HG02759 (cell line): ENCODE measurements around the gene FMO1.
"Not testable (repeated sequence)": the region's sequence is repeated elsewhere in the genome, so short reads cannot be mapped to it uniquely, and the experiment has no call there.

Source experiments
- ATAC-seq: cut with Tn5 transposase; IDR thresholded peaks from one replicate; pipeline ENCODE4 v1.9.1; 2021; ENCODE audit warnings: mild to moderate bottlenecking, moderate library complexity; ENCODE audit not compliant: unreplicated experiment

Gene FMO1

DNA sequence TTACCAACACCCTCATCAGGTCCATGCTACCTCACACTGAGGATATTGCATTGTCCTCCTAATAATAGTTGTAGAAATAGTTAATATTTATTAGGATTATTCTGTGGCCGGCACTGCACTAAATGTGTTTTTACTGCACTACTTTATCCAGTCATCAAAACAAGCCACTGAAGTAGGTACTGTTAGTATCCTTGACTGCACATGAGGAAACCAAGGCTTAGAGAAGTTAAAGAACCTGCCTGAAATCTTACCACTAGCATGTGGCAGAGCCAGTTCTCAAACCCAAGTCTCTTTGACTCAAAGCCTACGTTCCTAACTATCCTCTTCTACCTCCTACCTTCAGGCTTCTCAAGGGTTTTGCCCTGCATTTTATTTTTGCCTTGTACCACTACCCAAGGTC, 30.9 kb downstream of the FMO1 start:
- no peak for ATAC-seq

DNA sequence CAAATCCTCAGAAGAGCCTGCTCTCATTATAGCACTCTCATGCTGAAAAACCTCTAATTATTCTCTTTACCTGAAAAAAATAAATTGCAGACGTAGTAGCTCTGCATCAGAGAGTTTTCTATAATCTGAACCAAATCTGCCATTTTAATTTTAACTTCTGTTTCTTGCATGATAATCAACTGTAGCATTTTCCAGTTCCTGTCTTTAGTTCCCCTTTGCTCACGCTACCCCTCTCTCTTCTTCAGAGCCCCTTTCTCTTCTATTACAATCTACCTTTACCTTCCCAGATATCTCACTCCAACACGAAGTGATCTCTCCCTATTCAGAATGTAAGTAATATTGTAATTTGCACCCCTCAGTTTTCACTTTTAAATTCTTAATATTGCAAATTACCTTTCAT, 31.4 kb downstream of the FMO1 start:
- no peak for ATAC-seq

DNA sequence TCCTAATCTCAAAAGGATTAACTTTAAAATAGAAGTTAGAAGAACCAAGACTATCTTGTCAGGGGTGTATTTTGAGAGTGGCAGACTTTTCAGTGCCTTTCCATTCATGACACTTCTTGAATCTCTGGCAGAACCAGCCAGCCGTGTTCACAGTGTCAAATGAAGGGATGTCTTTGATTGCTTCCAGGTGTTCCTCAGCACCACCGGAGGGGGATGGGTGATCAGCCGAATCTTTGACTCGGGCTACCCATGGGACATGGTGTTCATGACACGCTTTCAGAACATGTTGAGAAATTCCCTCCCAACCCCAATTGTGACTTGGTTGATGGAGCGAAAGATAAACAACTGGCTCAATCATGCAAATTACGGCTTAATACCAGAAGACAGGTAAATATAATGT, 32.3 kb downstream of the FMO1 start:
- no peak for ATAC-seq

DNA sequence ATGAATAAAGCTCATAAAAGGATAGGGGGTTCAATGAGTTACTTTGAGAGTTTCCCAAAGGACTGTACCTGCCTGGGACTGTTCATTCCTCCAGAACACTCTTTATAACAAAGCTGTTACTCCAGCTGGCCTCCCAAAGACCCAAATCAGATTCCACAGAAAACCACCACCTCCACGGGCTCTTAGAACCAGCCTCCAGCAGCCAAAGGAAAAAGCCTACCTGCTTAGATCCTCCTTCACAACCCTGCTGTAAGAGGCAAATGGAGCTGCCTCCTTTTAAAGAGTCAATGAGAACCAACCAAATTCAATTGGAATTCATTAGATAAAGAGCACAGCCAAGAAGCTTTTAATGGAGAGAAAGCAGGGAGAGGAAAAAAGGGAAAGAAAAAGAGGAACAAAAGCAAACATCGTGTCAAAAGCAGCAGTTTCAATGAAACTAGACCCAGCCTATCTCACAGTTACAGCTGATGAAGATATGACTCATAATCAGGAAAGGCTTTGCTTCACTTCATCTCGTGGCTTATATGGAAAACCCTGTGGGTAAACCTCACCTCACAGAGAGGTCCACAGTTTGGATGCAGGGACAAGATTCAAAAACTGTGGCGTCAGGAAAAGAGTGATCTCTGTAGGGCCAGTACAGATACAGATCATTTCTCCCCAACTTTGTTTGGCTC, 37.9 kb downstream of the FMO1 start:
- ATAC-seq: peak; percentile 68

DNA sequence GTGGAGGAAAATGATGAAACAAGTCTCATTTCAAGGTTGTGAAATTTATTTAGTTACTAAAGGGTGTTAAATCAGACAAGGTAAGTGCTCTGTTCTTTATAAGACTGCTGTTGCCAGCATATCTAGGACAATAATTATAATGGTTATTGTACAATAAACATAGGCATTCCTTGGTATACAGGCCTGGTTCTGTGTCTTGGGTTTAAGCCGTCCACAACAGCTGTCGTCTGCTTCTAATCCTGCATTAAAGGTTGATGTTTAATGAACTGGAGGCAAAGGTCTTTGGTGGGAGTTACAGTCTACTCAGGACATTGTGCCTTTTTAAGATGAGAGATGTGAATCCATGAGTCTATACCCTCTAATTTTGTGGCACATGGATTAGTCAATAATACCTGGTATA, 42.3 kb downstream of the FMO1 start:
- no peak for ATAC-seq

DNA sequence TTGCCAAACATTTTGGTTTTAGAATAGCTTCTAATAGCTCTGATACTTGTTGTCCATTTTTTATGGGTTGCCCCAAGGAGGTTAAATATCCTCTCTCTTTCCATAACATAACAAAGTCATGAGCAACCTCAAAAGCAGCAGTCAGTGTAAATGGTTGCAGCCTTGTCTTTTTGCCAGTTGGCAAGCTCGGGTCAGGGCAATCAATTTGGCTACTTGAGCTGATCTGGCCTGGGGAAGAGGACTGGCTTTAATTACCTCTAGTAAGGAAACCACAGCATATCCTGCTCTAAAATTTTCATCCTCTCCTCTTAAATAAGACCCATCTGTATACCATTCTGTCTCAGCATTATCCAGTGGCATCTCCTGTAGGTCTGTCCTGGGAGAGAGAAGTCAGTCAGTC, 44.5 kb downstream of the FMO1 start:
- ATAC-seq: no peak

DNA sequence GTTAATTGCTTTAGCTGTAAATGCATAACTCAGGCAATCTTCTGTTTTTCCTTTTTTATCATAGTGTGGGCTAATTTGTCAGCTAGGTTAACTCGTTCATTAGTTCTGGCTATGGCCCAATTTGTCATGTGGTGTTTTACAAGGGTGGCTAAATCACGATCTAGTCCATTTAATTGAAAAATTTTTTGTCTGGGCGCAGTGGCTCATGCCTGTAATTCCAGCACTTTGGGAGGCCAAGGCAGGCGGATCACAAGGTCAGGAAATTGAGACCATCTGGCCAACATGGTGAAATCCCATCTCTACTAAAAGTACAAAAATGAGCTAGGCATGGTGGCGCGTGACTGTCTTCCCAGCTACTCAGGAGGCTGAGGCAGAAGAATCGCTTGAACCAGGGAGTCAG, 47.1 kb downstream of the FMO1 start:
- ATAC-seq: not testable (repeated sequence)

DNA sequence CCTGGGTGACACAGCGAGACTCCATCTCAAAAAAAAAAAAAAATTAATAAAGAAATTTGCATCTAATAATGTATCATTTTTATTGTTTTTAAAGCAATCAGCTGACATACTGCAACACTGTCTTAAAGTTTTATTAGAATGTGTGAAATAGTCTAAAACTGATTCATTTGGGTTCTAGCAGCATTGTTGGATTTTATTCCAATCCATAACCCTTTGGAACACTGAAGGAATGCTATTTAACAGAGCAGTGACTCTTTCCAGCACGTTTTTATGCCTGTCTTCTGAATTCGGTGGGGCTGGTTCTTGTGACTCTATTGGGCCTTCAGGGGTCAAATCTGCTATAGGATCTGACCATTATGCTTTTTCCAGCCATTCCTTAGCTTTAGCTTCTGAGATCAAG, 47.5 kb downstream of the FMO1 start:
- ATAC-seq: no peak

DNA sequence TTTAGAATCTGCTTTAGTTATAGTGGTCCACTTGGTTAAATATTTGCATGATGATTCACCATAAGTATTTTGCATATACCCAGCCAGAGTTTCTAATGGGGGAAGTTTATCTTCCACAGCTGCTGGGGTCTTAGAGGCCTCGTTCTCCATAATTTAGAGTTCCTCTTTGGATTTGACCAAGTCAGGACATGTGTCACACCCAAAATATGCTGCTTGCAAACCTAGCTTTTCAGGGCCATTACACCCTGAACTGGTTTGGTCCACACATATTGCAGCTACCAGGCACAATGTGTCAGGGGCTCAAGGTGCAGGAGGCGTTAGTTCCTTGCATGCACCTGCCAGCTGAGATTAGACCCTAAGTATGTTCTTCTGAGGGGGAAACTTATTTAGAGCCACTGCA, 48.6 kb downstream of the FMO1 start:
- ATAC-seq: no peak

DNA sequence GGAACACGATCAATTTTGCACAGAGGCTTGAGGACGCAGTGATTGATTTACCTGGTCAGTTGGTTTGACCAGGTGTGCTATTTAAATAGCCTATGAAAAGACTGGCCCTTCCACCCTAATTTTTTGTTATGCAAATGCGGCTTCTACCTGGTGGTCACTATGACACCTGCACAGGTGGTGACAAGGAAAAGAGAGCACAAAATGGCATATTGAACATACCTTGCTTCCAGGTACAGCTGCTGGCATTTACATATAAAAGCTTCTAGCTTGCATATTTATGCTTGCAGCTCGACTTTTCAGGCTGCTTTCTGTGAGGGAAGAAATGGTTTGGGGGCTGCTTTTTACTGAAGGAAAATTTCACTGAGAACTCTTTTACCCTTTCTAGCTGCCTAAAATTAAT, 50.4 kb downstream of the FMO1 start:
- ATAC-seq: no peak

DNA sequence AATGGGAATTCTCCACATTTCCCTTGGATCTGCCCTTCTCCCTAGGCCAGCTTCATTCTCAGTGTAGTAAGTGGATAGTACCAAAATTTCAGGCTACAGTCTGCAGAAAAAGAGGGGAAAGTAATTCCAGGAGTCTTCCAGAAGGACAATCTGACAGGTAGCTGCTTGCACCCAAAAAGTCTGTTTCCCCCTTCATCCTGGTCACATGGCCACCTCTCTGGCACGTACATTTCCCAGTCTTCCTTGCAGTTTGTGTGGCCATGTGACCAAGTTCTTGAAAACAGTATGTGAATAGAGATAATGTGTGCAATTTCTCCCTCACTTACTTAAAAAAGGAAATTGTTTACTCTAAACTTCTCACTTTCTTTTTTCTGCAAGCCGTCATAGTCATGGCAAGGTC, 51.0 kb downstream of the FMO1 start:
- no peak for ATAC-seq

DNA sequence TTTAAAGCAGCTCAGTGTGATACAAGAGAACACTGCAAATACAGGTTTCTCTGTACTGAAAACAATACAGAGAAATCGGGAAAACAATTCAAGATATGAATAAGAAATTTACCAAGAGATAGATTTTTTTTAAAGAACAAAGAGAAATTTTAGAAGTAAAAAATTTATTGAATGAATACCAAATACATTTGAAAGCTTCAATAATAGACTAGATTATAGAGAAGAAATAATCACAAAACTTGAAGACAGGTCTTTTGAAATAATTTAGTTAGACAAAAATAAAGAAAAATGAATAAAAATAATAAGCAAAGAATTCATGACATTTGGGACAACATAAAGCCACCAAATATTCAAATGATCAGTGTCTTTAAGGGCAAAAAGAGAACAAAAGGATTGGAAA, 52.1 kb downstream of the FMO1 start:
- no peak for ATAC-seq

DNA sequence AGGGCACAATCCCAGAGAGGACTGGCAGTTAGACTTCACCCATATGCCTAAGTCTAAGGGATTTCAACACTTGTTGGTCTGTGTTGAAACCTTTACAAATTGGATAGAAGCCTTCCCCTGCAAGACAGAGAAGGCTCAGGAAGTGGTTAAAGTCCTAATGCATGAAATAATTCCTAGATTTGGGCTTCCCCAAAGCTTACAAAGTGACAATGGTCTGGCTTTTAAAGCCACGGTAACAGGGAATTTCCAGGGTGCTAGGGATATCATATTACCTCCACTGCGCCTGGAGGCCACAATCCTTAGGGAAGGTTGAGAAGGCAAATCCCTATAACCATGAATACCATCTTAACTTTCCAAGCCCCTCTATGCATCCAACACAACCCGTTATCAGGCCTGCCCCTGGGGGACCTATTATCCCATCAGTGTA, 62.4 kb downstream of the FMO1 start:
- ATAC-seq: no peak

DNA sequence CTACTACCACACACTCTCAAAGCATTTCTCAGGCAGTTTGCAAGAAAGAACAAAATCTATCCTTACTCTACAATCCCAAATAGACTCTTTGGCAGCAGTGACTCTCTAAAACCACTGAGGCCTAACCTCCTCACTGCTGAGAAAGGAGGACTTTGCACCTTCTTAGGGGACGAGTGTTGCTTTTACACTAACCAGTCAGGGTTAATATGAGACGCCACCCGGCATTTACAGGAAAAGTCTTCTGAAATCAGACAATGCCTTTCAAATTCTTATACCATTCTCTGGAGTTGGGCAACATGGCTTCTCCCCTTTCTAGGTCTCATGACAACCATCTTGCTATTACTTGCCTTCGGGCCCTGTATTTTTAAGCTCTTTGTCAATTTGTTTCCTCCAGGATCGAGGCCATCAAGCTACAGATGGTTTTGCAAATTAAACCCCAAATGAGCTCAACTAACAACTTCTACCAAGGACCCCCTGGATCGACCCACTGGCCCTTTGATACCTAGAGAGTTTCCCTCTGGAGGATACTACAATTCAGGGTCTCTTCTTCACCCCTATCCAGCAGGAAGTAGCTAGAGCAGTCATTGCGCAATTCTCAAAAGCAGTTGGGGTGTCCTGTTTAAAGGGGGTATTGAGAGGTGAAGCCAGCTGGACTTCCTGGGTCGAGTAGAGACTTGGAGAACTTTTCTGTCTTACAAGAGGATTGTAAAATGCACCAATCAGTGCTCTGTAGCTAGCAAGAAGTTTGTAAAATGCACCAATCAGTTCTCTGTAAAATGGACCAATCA, 63.7 kb downstream of the FMO1 start:
- ATAC-seq: no peak

DNA sequence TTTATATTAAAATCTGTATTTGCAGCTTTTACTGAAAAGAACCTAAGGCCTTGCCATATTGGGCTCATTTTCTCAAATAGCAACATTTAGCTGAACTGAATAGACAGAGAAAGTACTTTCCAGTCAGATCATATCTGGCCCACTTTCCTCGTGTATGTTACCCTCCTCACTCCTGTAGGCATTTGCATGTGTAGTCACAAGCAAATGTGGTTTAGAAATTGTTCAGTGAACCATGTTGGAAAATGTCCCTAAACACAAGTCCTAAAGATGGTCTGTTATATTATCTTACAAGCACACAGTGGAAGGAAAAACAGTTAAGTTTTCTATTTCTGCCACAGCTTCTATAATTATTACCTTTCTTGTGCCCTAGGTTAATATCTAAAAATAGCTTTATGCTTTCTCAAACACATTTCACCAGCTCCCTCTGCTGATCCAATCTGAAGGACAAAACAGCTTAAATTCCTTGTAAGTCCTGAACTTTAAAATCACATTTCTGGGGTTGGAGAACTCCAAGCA, 65.1 kb downstream of the FMO1 start:
- peak; percentile 65 for ATAC-seq

DNA sequence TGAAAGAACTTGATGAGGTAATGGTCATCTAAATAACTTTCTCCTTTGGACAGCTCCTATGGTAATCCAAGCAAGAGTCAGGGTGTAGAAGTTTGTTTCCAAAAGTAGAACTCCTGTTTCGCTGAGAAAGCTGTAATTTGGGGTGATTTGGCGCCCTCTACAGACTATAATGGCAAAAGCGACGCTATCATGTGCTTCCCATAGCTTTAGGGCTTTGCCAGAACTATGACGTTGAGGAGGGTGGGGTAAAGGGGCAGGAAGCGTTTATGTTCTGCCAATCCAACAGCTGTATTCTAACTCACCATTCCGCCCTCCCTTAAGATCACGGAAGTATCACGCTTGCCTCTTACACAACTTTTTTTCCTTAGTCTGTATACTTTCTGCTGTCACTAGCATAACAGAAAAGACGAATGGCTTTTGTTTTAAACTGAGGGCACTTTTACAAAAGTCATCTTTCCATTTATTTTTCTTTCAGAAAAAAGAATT, 65.6 kb downstream of the FMO1 start, which contains the start of gene FMO4:
TSS of gene FMO4 (plus strand) at position 349 of the 486 bp plus-strand sequence. CDS start 5,643 bp downstream, outside the sequence.
- ATAC-seq: peak; percentile 99

DNA sequence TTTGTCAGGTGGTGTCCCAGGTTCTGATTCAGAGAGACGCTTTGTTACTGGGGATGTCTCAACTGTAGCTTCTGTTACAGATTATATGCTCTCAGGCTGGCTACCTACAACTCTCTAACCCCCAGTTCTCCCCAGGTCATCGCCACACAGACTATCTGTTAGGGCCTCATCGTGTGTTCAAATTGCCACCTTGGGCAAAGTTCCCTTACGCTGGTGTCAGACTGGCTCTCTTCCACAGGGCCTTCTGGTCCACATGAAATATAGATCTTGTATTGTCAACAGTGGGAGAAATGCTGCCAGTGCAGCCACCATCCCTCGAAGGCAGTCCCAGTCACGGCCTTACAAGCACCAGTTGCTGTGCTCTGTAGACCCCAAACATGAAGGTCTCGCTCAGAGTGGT, 81.0 kb downstream of the FMO1 start:
- ATAC-seq: no peak

DNA sequence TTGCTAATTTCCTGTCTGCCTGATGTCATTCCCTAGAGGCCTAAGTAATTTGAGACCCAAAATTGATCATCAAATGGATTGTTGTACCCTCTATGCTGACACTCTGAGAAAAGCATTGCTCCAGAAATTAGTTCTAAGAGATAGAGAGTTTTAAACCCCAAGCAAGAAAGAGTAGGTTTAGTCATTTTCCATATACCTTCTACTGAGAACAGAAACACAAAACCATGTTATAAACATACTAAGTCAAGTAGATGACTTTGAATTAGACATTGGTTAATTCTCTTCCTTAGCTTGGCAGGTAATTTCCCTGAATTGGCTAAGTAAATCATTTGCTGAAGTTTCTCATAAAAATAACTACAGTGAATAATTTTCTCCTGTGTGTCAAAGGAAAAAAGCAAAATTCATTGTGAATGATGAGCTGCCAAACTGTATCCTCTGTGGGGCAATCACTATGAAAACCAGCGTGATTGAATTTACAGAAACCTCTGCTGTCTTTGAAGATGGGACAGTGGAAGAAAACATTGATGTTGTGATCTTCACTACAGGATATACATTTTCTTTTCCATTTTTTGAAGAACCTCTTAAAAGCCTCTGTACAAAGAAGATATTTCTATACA, 85.8 kb downstream of the FMO1 start:
- ATAC-seq: no peak
